GM21619 (cell line): ENCODE data around the gene WWOX.
A peak's percentile ranks its signal among the peaks of the same experiment; 100 is the strongest.

Experiments used
- ATAC-seq: cut with Tn5 transposase; IDR thresholded peaks from one replicate; pipeline ENCODE4 v1.9.1; 2021; ENCODE audit not compliant: unreplicated experiment

The WWOX gene

GRCh38 chr16:78745108-78746019 is 645.9 kb downstream of the WWOX start:
- ATAC-seq: no peak

- no peak for ATAC-seq
Measured at GRCh38 chr16:78746718-78747117, 647.3 kb downstream of the WWOX start.

- no peak for ATAC-seq
Measured at GRCh38 chr16:78748220-78748929, 648.9 kb downstream of the WWOX start.

GRCh38 chr16:78749745-78750268 is 650.4 kb downstream of the WWOX start:
- ATAC-seq: peak; percentile 81

GRCh38 chr16:78750611-78751010 is 651.2 kb downstream of the WWOX start:
- no peak for ATAC-seq

GRCh38 chr16:78751601-78752000 is 652.1 kb downstream of the WWOX start:
- no peak for ATAC-seq

- no peak for ATAC-seq
Measured at GRCh38 chr16:78754713-78755112, 655.3 kb downstream of the WWOX start.

- no peak for ATAC-seq
Measured at GRCh38 chr16:78755751-78756661, 656.6 kb downstream of the WWOX start.

GRCh38 chr16:78759596-78759995 is 660.1 kb downstream of the WWOX start:
- no peak for ATAC-seq

- ATAC-seq: no peak
Measured at GRCh38 chr16:78760611-78761010, 661.2 kb downstream of the WWOX start.

- peak; percentile 93 for ATAC-seq
Measured at GRCh38 chr16:78761427-78761826, 662.0 kb downstream of the WWOX start.

GRCh38 chr16:78762222-78762621 is 662.8 kb downstream of the WWOX start:
- no peak for ATAC-seq

GRCh38 chr16:78763821-78764440 is 664.5 kb downstream of the WWOX start:
- no peak for ATAC-seq

- no peak for ATAC-seq
Measured at GRCh38 chr16:78764478-78764877, 665.0 kb downstream of the WWOX start.

GRCh38 chr16:78768226-78768625 is 668.8 kb downstream of the WWOX start:
- no peak for ATAC-seq

- ATAC-seq: no peak
Measured at GRCh38 chr16:78768718-78769117, 669.3 kb downstream of the WWOX start.

GRCh38 chr16:78770353-78771091 is 671.1 kb downstream of the WWOX start:
- peak; percentile 70 for ATAC-seq

GRCh38 chr16:78773291-78773702 is 673.8 kb downstream of the WWOX start:
- no peak for ATAC-seq

GRCh38 chr16:78773706-78774105 is 674.3 kb downstream of the WWOX start:
- no peak for ATAC-seq

- ATAC-seq: no peak
Measured at GRCh38 chr16:78775161-78775561, 675.7 kb downstream of the WWOX start.
